ENCODE measurements around the gene STARD13. TPM values are rescaled to one million over a fixed set of nuclear protein-coding genes. Genes with fewer than 3 reads are reported as not detected.

Gene STARD13
- polyA plus RNA-seq, 1 experiment, result 21.2 TPM

- TF ChIP-seq, protein P1, sequence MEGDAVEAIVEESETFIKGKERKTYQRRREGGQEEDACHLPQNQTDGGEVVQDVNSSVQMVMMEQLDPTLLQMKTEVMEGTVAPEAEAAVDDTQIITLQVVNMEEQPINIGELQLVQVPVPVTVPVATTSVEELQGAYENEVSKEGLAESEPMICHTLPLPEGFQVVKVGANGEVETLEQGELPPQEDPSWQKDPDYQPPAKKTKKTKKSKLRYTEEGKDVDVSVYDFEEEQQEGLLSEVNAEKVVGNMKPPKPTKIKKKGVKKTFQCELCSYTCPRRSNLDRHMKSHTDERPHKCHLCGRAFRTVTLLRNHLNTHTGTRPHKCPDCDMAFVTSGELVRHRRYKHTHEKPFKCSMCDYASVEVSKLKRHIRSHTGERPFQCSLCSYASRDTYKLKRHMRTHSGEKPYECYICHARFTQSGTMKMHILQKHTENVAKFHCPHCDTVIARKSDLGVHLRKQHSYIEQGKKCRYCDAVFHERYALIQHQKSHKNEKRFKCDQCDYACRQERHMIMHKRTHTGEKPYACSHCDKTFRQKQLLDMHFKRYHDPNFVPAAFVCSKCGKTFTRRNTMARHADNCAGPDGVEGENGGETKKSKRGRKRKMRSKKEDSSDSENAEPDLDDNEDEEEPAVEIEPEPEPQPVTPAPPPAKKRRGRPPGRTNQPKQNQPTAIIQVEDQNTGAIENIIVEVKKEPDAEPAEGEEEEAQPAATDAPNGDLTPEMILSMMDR (IDR thresholded peaks at IDR 0.05; ENCODE audit: insufficient read depth, low read depth, low read length), result no peak
- H3K4me3 ChIP-seq (ENCODE audit: low read depth, low read length), result no peak overlapping the region
- peaks cover 3% of the 10 kb centered on the region; the same call in 1 of the 2 replicates for H3K36me3 ChIP-seq (ENCODE audit: control insufficient read depth, insufficient read depth, low read length)
- no peak for DNase-seq (ENCODE audit: low read depth)
- CTCF ChIA-PET, result interaction anchor here (1.3 kb wide), 1 partner anchor 13 kb away, joined by 3 read pairs; no protein-coding TSS in a partner anchor
- POLR2A ChIA-PET, result no interaction called here
- H3K27me3 ChIP-seq (ENCODE audit: control insufficient read depth, insufficient read depth, low read length), result no peaks in the 10 kb centered on the region
Observed at GRCh38 chr13:33250609-33251008, 34.9 kb downstream of the STARD13 start.

- TF ChIP-seq, protein P1 (IDR thresholded peaks at IDR 0.05; ENCODE audit: insufficient read depth, low read depth, low read length), result no peak
- ChIA-PET POLR2A (no interaction called here), CTCF (no interaction called here)
- Histone ChIP-seq H3K27me3 (ENCODE audit: control insufficient read depth, insufficient read depth, low read length) (no peaks in the 10 kb centered on the region), H3K36me3 (ENCODE audit: control insufficient read depth, insufficient read depth, low read length) (peaks cover 3% of the 10 kb centered on the region; the same call in 1 of the 2 replicates), H3K4me3 (ENCODE audit: low read depth, low read length) (no peak overlapping the region)
- DNase-seq (ENCODE audit: low read depth), result no peak
Observed at GRCh38 chr13:33249894-33250293, 35.7 kb downstream of the STARD13 start.

GRCh38 chr13:33249066-33249465, 36.5 kb downstream of the STARD13 start:
- TF ChIP-seq, protein P1 (IDR thresholded peaks at IDR 0.05; ENCODE audit: insufficient read depth, low read depth, low read length), result no peak
- CTCF ChIA-PET, result no interaction called here
- H3K4me3 ChIP-seq (ENCODE audit: low read depth, low read length), result no peak overlapping the region

GRCh38 chr13:33245505-33246158, 39.9 kb downstream of the STARD13 start:
- TF ChIP-seq, protein P1 (IDR thresholded peaks at IDR 0.05; ENCODE audit: insufficient read depth, low read depth, low read length), result no peak
- CTCF ChIA-PET, result no interaction called here
- no peak for DNase-seq (ENCODE audit: low read depth)
- POLR2A ChIA-PET, result no interaction called here
- H3K27me3 ChIP-seq (ENCODE audit: control insufficient read depth, insufficient read depth, low read length), result no peaks in the 10 kb centered on the region
- H3K36me3 ChIP-seq (ENCODE audit: control insufficient read depth, insufficient read depth, low read length), result 0 out of 2 replicates have a peak, but pooled peaks cover 2% of the 10 kb centered on the region
- no peak overlapping the region for H3K4me3 ChIP-seq (ENCODE audit: low read depth, low read length)

More at GRCh38 chr13:33249066-33249465, 36.5 kb downstream of the STARD13 start:
- Histone ChIP-seq H3K36me3 (ENCODE audit: control insufficient read depth, insufficient read depth, low read length) (peaks cover 2% of the 10 kb centered on the region; the same call in 1 of the 2 replicates), H3K27me3 (ENCODE audit: control insufficient read depth, insufficient read depth, low read length) (no peaks in the 10 kb centered on the region)
- POLR2A ChIA-PET, result no interaction called here
- no peak for DNase-seq (ENCODE audit: low read depth)

DNA sequence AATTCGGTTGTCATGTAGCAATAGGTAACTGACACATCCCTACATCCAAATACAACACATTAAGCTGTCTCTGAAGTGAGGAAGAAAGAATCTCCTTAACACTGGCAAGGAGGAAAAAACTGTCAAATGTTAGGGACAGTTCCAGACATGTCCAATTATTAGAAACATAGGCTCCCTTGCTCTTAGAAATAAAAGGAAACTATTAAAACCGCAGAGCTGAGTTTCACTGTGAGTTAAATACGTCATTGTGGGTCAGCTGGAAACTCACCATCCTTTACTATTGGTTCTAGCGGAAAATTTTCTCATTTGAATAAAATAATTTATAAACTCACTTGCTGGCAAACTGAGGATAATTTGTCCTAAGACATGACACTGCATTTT, 40.7 kb downstream of the STARD13 start:
- H3K27me3 ChIP-seq (ENCODE audit: control insufficient read depth, insufficient read depth, low read length), result no peaks in the 10 kb centered on the region
- no peak overlapping the region for H3K4me3 ChIP-seq (ENCODE audit: low read depth, low read length)
- no peak for DNase-seq (ENCODE audit: low read depth)
- POLR2A ChIA-PET, result no interaction called here
- CTCF ChIA-PET, result no interaction called here
- TF ChIP-seq, protein P1 (IDR thresholded peaks at IDR 0.05; ENCODE audit: insufficient read depth, low read depth, low read length), result no peak
- 0 out of 2 replicates have a peak, but pooled peaks cover 2% of the 10 kb centered on the region for H3K36me3 ChIP-seq (ENCODE audit: control insufficient read depth, insufficient read depth, low read length)

Data from BJ (cell line).